ENCODE data around the gene C3orf22.

The C3orf22 gene

GRCh38 chr3:126509597-126510307 lies 49.0 kb downstream of the C3orf22 start:
- H3K9me3 Mint-ChIP-seq = no peaks in the 10 kb centered on the region
- no peaks in the 10 kb centered on the region for H3K4me1 Mint-ChIP-seq (ENCODE audit: low read depth)
- no peaks in the 10 kb centered on the region for H3K27me3 Mint-ChIP-seq (ENCODE audit: low read depth)
- no peak overlapping the region for H3K27ac Mint-ChIP-seq
- no peaks in the 10 kb centered on the region for H3K36me3 Mint-ChIP-seq (ENCODE audit: low read depth)
- H3K4me3 Mint-ChIP-seq = no peak overlapping the region

GRCh38 chr3:126508564-126508964 lies 50.2 kb downstream of the C3orf22 start:
- Mint-ChIP-seq H3K4me1 (ENCODE audit: low read depth) (no peaks in the 10 kb centered on the region), H3K36me3 (ENCODE audit: low read depth) (no peaks in the 10 kb centered on the region), H3K9me3 (no peaks in the 10 kb centered on the region), H3K27me3 (ENCODE audit: low read depth) (no peaks in the 10 kb centered on the region), H3K27ac (no peak overlapping the region), H3K4me3 (no peak overlapping the region)

- H3K27ac Mint-ChIP-seq = no peak overlapping the region
- no peaks in the 10 kb centered on the region for H3K36me3 Mint-ChIP-seq (ENCODE audit: low read depth)
- no peak overlapping the region for H3K4me3 Mint-ChIP-seq
- no peaks in the 10 kb centered on the region for H3K27me3 Mint-ChIP-seq (ENCODE audit: low read depth)
- H3K9me3 Mint-ChIP-seq = no peaks in the 10 kb centered on the region
- no peaks in the 10 kb centered on the region for H3K4me1 Mint-ChIP-seq (ENCODE audit: low read depth)
These were observed 50.8 kb downstream of the C3orf22 start for GRCh38 chr3:126507886-126508285.

- Mint-ChIP-seq H3K4me1 (ENCODE audit: low read depth) (no peaks in the 10 kb centered on the region), H3K9me3 (no peaks in the 10 kb centered on the region), H3K4me3 (no peak overlapping the region), H3K27me3 (ENCODE audit: low read depth) (no peaks in the 10 kb centered on the region), H3K36me3 (ENCODE audit: low read depth) (no peaks in the 10 kb centered on the region), H3K27ac (no peak overlapping the region)
These were observed 55.0 kb downstream of the C3orf22 start for GRCh38 chr3:126503701-126504100.

GRCh38 chr3:126502656-126503055 lies 56.1 kb downstream of the C3orf22 start:
- Mint-ChIP-seq H3K9me3 (no peaks in the 10 kb centered on the region), H3K36me3 (ENCODE audit: low read depth) (no peaks in the 10 kb centered on the region), H3K27ac (no peak overlapping the region), H3K4me3 (no peak overlapping the region), H3K27me3 (ENCODE audit: low read depth) (no peaks in the 10 kb centered on the region), H3K4me1 (ENCODE audit: low read depth) (no peaks in the 10 kb centered on the region)

- Mint-ChIP-seq H3K36me3 (ENCODE audit: low read depth) (no peaks in the 10 kb centered on the region), H3K4me1 (ENCODE audit: low read depth) (peaks cover 5% of the 10 kb centered on the region), H3K4me3 (no peak overlapping the region), H3K27ac (no peak overlapping the region), H3K27me3 (ENCODE audit: low read depth) (no peaks in the 10 kb centered on the region), H3K9me3 (no peaks in the 10 kb centered on the region)
These were observed 57.0 kb downstream of the C3orf22 start for GRCh38 chr3:126501736-126502135.

GRCh38 chr3:126501054-126501453 lies 57.7 kb downstream of the C3orf22 start:
- no peak overlapping the region for H3K4me3 Mint-ChIP-seq
- H3K27ac Mint-ChIP-seq = no peak overlapping the region
- no peaks in the 10 kb centered on the region for H3K9me3 Mint-ChIP-seq
- H3K36me3 Mint-ChIP-seq (ENCODE audit: low read depth) = no peaks in the 10 kb centered on the region
- no peaks in the 10 kb centered on the region for H3K27me3 Mint-ChIP-seq (ENCODE audit: low read depth)
- H3K4me1 Mint-ChIP-seq (ENCODE audit: low read depth) = peaks cover 5% of the 10 kb centered on the region

- Mint-ChIP-seq H3K9me3 (no peaks in the 10 kb centered on the region), H3K4me1 (ENCODE audit: low read depth) (peaks cover 5% of the 10 kb centered on the region), H3K36me3 (ENCODE audit: low read depth) (no peaks in the 10 kb centered on the region), H3K27me3 (ENCODE audit: low read depth) (no peaks in the 10 kb centered on the region), H3K4me3 (no peak overlapping the region), H3K27ac (no peak overlapping the region)
These were observed 58.7 kb downstream of the C3orf22 start for GRCh38 chr3:126500016-126500415.

Data from T-helper 1 cell treated with Interleukin-12 subunit alpha and Interleukin-12 subunit beta and Interleukin-4 antibody, amounts not matched to agents 30 μg/mL and 1 μg/mL, for 36 hours (primary cell).